ENCODE data around the gene MS4A4A.

MS4A4A gene

DNA sequence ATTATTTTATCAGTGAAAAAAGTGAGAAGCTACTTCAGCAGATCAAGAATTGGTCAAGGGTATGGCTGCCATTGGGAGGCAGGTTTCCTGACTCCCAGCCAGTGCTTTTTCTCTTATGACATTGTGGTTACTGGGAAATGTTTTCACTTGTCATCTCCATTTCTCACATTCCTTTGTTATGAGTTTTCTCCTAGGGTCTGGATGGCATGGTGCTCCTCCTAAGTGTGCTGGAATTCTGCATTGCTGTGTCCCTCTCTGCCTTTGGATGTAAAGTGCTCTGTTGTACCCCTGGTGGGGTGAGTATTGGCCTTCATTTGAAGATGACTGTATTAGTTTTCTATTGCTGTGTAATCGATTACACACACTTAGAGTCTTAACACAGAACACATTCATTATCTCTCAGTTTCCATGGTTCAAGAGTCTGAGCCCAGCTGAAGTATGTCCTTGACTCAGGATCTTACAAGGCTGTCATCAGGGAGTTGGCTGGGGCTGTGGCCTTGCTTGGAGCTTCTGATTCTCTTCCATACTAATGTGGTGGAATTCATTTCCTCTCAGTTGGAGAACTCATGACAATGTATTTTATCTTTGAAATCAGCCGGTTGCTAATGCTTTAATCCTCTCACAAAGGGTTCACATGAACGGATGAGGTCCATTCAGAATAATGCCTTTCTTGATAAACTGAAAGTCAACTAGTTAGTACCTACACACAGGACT is 25.6 kb downstream of the MS4A4A start:
- no peak overlapping the region for H3K27ac ChIP-seq (ENCODE audit: low read length)
- H3K79me2 ChIP-seq (ENCODE audit: insufficient read depth, low read length), result no peaks in the 10 kb centered on the region
- H3K4me2 ChIP-seq (ENCODE audit: insufficient read depth, low read length), result no peak overlapping the region
- no peaks in the 10 kb centered on the region for H4K20me1 ChIP-seq (ENCODE audit: insufficient read depth, low read length)
- no peak overlapping the region for H3K9ac ChIP-seq (ENCODE audit: low read depth, low read length)
- ATAC-seq (ENCODE audit: insufficient read depth, low read depth) (no peak), DNase-seq (no peak)
- H2AFZ ChIP-seq (ENCODE audit: low read depth, low read length), result no peak overlapping the region
- H3K9me3 ChIP-seq (ENCODE audit: insufficient read depth, low read length, severe bottlenecking), result no peaks in the 10 kb centered on the region
- TF ChIP-seq, protein P1, sequence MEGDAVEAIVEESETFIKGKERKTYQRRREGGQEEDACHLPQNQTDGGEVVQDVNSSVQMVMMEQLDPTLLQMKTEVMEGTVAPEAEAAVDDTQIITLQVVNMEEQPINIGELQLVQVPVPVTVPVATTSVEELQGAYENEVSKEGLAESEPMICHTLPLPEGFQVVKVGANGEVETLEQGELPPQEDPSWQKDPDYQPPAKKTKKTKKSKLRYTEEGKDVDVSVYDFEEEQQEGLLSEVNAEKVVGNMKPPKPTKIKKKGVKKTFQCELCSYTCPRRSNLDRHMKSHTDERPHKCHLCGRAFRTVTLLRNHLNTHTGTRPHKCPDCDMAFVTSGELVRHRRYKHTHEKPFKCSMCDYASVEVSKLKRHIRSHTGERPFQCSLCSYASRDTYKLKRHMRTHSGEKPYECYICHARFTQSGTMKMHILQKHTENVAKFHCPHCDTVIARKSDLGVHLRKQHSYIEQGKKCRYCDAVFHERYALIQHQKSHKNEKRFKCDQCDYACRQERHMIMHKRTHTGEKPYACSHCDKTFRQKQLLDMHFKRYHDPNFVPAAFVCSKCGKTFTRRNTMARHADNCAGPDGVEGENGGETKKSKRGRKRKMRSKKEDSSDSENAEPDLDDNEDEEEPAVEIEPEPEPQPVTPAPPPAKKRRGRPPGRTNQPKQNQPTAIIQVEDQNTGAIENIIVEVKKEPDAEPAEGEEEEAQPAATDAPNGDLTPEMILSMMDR (IDR thresholded peaks at IDR 0.05; ENCODE audit: borderline replicate concordance, extremely low read depth, low read length, poor library complexity, severe bottlenecking), result no peak
- TF ChIP-seq EZH2 (IDR thresholded peaks at IDR 0.05; ENCODE audit: borderline replicate concordance, low read depth, low read length, severe bottlenecking), result no peak
- H3K4me3 ChIP-seq (ENCODE audit: low read depth in 1 of 2, low read length in 2 of 2), result no peak overlapping the region
- H3K27me3 ChIP-seq (ENCODE audit: insufficient read depth, low read length, poor library complexity), result no peaks in the 10 kb centered on the region
- H3K4me1 ChIP-seq (ENCODE audit: insufficient read depth, low read length), result no peaks in the 10 kb centered on the region
- no peaks in the 10 kb centered on the region for H3K36me3 ChIP-seq (ENCODE audit: insufficient read depth, low read length)

DNA sequence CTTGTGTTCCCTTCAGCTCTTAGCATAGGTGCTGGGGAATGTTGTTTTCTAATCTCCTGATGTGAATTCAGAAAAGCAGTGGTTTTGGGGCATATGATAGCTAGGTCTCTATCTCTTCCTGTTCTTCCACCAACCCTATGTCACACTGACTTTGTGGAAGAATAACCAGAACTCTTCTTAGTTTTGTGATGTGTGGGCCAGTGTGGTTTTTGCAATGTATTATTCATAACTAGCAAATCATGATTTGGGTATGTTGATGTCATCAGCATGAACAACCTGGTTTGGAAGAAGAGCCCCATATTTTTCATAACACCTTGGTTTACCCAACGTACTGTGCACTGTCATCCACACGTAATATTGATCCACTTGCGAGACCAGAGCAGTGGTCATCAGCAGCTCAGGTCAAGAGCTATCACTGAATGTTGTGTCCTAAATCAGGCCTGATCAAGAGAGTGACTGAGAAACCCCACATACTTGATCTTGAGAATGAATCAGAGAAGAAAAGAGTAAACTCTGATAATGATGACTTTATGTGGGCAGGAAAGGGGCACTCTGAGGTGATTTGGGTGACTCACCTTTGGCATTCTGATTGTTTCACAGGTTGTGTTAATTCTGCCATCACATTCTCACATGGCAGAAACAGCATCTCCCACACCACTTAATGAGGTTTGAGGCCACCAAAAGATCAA is 27.2 kb downstream of the MS4A4A start:
- Histone ChIP-seq H3K36me3 (ENCODE audit: insufficient read depth, low read length) (no peaks in the 10 kb centered on the region), H3K9ac (ENCODE audit: low read depth, low read length) (no peak overlapping the region), H2AFZ (ENCODE audit: low read depth, low read length) (no peak overlapping the region), H3K27ac (ENCODE audit: low read length) (no peak overlapping the region), H3K79me2 (ENCODE audit: insufficient read depth, low read length) (no peaks in the 10 kb centered on the region), H3K4me2 (ENCODE audit: insufficient read depth, low read length) (no peak overlapping the region), H4K20me1 (ENCODE audit: insufficient read depth, low read length) (no peaks in the 10 kb centered on the region), H3K27me3 (ENCODE audit: insufficient read depth, low read length, poor library complexity) (no peaks in the 10 kb centered on the region), H3K9me3 (ENCODE audit: insufficient read depth, low read length, severe bottlenecking) (no peaks in the 10 kb centered on the region), H3K4me1 (ENCODE audit: insufficient read depth, low read length) (no peaks in the 10 kb centered on the region), H3K4me3 (ENCODE audit: low read depth in 1 of 2, low read length in 2 of 2) (no peak overlapping the region)
- TF ChIP-seq, protein P1 (IDR thresholded peaks at IDR 0.05; ENCODE audit: borderline replicate concordance, extremely low read depth, low read length, poor library complexity, severe bottlenecking), result no peak
- TF ChIP-seq EZH2 (IDR thresholded peaks at IDR 0.05; ENCODE audit: borderline replicate concordance, low read depth, low read length, severe bottlenecking), result no peak
- ATAC-seq (ENCODE audit: insufficient read depth, low read depth), result no peak
- DNase-seq, result no peak

DNA sequence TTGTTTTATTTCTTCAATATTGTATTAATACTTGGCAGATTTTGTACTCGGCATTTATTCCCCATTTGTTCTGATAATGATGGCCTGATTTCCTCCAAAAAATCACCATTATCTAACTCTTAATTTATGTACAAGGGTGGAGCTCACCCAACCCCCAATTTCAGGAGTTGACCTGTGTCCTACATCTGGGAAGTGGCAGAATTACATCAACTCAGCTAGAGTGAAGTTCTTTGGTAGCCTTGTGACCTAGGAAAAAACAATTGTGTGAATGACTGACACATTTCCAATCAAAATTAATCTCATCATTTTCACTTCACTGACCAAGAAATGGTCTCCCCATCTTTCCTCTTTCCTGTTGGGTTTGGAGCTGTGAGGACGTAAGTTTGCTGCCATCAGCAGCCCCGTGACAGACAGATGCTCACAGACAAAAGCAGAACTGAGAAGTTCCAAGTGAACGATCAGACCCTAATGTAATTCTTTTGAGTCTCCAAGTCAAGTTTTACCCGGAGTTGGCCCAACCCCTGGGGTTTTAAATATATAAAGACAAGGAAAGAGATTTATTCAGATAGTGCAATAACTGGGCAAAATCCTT is 30.0 kb downstream of the MS4A4A start:
- no peaks in the 10 kb centered on the region for H4K20me1 ChIP-seq (ENCODE audit: insufficient read depth, low read length)
- no peak overlapping the region for H3K9ac ChIP-seq (ENCODE audit: low read depth, low read length)
- H3K36me3 ChIP-seq (ENCODE audit: insufficient read depth, low read length), result no peaks in the 10 kb centered on the region
- H3K27me3 ChIP-seq (ENCODE audit: insufficient read depth, low read length, poor library complexity), result no peaks in the 10 kb centered on the region
- no peaks in the 10 kb centered on the region for H3K79me2 ChIP-seq (ENCODE audit: insufficient read depth, low read length)
- no peak overlapping the region for H3K4me3 ChIP-seq (ENCODE audit: low read depth in 1 of 2, low read length in 2 of 2)
- no peak overlapping the region for H3K4me2 ChIP-seq (ENCODE audit: insufficient read depth, low read length)
- H2AFZ ChIP-seq (ENCODE audit: low read depth, low read length), result no peak overlapping the region
- no peaks in the 10 kb centered on the region for H3K9me3 ChIP-seq (ENCODE audit: insufficient read depth, low read length, severe bottlenecking)
- TF ChIP-seq, protein P1 (IDR thresholded peaks at IDR 0.05; ENCODE audit: borderline replicate concordance, extremely low read depth, low read length, poor library complexity, severe bottlenecking), result no peak
- ATAC-seq (ENCODE audit: insufficient read depth, low read depth) (no peak), DNase-seq (no peak)
- no peaks in the 10 kb centered on the region for H3K4me1 ChIP-seq (ENCODE audit: insufficient read depth, low read length)
- no peak overlapping the region for H3K27ac ChIP-seq (ENCODE audit: low read length)
